GM19438 (cell line): ENCODE measurements around the gene FRMPD4.

ENCODE experiments used
- ATAC-seq: cut with Tn5 transposase; IDR thresholded peaks from one replicate; pipeline ENCODE4 v1.9.1; 2021; ENCODE audit warnings: low read depth; ENCODE audit not compliant: unreplicated experiment

Gene FRMPD4

DNA sequence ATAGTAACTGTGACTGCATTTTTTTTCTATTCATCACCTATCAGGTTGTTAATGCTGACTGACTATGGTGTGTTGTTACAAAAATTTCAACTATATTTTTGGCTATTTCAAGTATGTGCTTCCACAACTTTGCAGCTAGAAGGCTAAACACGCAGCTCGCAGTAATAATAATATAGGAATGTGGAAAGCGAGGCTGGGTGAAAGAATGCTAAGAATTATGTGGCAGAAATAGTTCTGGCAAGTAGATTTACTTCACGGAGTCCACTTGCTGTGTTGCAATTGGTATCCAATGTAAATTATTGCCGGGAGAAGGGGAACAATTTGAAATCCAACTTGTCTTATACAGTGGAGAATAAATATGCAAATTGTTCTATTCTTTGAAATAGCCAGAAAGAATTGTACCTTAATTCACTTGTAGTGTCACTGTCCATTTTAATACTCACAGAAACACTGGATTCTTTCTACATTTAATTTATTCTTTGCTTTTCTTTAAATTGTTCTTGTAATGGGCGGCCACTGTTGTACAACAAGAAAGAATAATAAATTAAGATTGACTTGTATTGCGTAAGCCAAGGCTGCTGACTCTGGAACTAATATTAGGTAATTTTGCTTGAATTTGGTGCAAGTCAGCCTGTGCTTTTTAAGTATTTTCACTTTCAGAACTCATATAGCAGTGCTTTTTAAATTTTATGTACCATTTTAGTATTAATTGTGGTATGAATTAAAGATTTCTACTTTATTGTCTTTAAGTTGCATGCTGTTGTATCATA is 154.9 kb downstream of the FRMPD4 start:
- ATAC-seq = no peak

DNA sequence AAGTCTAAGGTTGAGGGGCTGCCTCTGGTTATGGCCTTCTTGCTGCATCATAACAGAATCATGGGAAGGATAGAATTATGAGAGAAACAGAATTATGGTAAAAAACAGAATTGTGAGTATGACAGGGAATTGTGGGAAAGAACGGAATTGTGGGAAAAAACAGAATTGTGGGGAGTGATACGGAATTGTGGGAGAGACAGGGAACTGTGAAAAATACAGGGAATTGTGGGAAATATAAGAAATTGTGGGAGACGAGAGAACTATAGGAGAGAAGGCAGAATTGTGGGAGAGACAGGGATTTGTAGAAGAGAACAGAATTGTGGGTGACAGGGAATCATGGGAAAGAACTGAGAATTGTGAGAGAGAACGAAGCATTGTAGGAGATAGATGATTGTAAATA is 159.1 kb downstream of the FRMPD4 start:
- no peak for ATAC-seq

DNA sequence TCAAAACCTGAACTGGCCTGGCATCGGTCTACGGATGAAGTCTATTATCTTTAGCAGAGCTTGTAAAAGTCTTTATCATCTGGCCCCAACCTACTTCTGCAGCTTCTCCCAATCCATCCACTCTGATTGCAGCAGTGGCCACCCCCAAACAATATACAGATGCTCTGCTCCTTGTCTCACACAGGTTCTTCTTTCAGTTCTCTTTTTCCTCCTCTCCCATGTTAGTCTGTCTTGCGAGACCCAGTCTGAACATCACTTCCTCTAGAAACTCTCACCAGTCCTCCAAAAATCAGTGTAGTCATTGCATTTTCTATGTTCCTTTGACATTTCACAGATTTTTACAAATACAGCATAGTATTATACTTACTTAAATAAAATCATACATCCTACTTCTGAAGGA is 163.0 kb downstream of the FRMPD4 start:
- no peak for ATAC-seq

DNA sequence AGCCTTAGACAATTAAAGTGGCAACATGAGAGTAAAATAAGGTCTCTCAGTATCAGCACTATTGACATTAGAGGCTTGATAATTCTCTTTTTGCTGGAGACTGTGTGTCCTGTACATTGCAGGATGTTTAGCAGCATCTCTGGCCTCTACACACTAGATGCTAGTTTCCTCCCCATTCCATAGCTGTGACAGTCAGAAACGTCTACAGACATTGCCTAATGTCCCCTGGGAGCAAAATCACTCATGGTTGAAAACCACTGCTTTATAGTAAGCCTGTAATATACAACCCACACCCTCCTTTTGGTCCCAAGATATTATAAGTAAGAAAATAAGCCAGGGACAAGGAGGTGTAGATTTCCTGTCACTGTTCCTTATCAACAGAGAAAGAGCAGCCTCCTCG is 166.0 kb downstream of the FRMPD4 start:
- ATAC-seq = no peak

DNA sequence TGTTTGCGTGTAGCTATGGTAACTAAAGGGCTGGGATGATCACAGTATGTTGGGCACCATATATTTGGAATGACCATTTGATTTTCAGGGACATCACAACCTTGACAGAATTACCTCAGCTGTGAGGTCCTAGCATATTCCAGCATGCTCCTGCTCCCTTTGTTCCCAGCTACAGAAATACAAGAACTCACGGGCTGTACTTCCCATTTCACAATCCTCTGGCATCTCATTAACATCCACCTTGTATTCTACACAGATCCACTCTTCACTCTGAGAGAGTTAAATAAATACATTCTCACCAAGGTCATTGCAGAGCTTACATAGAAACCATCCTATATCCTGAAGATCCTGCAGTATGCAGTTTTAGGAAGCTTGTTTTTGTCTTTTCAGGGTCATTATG is 169.7 kb downstream of the FRMPD4 start:
- no peak for ATAC-seq

DNA sequence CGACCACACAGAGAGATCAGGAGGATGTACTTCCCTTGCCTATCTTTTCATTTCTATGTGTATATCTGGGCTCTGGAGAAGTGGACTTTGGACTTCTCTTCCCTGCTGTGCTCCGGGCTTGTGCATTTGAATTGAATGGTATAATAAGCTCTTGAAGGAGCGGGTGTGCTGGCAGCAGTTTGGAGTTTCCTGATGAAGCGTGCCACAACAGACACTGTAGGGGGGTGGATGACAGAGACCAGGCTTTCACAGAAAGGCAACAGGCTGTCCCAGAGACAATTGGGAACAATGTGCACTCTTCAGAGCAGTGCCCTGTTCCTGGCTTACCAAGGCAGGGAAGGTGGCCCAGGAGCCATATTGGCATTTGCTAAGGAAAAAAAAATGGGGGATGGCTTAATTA is 170.1 kb downstream of the FRMPD4 start:
- ATAC-seq = no peak

DNA sequence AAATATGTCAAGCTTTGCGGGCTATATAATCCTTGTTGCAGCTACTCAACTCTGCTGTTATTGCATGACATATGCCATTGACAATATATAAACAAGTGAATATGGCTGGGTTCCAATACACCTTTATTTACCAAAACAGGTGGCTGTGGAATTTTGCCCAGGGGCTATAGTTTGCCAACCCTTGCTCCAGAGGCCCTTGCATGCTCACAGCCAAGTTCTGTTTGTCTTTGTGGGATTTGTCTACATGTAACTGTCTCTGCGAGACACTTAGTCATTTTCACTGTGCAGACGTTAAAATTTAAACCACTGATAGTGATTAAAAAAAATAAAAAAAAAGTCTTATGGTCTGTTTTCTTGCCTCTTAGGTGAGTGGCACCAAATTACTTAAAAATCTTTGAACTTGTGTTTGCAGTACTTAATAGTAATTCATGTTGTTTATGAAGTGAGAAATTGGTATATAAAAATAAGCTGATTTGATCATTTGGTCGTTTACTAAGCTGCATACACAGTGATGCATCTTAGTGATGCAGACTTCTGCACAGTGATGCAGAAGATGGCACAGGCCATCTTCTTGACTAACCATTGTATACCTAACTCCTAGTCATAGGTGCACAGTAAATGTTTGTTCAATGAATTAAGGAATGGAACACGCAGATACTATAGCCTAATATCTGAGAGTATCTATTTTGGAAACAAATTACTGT is 170.9 kb downstream of the FRMPD4 start:
- no peak for ATAC-seq

DNA sequence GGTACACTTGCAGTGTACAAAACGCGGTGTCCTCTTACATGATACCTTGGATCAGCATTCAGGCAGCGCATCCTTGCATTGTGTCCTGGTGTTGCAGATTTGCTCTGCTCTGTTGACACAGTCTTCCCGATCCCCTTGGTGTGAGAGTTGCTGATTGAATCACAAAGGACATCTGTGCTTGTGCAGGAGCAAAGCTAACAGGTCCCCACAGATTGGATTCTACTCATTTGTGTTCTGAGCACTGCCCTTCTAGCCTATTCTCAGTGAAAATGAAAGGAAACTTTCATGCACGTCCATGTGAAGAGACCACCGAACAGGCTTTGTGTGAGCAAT is 171.4 kb downstream of the FRMPD4 start:
- ATAC-seq = no peak

DNA sequence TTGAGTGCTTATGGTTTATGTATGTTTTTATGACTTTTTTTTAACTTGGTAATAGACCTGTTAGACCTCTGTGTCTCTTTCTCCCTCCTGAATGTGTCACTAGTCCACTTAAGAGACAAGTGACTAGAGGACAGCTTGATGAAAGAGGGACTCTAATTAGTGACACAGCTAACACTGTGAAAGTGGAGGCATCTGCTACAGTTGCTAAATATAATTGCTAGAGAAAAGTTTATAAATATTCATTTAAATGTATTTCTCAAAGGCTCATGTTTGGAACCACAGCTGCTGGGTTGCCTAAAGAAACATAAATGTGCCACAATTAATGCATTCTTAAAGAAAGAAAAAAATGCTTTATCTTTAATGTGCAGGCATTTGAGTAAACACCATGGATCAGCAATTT is 176.4 kb downstream of the FRMPD4 start:
- ATAC-seq = no peak

DNA sequence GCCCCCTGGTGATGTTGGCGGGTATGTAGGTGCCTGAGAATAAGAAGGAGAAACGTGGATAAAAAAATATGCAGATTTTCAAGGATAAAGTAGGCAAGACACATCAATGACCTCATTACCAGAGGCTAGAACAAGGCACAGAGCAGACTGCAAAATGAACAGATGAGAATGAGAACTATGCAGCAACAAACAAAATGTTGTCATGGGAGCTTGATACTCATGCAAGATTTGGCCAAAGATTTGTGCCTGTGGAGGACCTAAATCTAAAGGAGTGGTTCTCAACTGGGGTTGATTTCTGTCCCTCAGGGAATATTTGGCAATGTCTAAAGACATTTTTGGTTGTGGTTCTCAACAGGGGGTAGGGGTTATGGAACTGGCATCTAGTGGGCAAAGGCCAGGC is 177.3 kb downstream of the FRMPD4 start:
- no peak for ATAC-seq

DNA sequence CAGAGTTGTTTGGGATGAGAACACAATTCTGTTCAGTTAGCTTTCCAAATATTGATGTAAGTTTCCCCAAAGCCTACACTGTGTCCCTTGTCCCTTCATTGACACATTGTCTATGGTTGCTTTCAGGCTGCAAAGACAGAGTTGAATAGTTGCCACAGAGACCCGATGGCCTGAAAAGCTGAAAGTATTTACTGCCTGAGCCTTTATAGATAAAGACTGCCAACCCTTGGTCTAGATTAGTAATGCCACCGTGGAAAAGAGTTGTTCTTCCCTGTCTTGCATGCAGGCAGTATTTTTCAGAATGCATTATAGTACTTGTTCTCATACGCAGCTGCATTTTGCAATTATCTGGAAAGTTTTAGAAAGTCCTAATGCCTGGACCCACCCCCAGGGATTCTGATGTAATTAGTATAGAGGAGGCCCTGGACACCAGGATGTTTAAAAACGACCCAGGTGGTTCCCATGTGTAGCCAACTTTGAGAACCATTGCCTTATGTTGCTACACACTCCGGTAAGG is 180.8 kb downstream of the FRMPD4 start:
- no peak for ATAC-seq

DNA sequence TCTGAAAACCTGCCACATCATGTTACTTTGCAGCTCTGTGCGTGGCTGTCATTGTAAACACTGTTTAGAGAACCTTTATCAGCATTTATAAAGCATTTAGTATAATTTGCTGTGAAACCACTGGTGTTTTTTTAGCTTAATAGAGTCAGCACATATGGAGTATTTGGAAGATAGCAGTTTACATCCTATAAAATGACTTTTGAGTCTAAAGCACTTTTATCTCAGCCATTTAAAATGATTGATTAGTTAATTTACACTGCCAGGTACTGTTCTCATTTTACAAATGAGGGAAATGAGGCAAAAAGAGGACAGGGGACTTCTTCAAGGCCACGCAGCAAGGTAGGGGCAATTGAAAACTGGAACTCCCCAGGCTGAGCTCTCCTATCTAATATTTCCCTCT is 181.7 kb downstream of the FRMPD4 start:
- no peak for ATAC-seq

DNA sequence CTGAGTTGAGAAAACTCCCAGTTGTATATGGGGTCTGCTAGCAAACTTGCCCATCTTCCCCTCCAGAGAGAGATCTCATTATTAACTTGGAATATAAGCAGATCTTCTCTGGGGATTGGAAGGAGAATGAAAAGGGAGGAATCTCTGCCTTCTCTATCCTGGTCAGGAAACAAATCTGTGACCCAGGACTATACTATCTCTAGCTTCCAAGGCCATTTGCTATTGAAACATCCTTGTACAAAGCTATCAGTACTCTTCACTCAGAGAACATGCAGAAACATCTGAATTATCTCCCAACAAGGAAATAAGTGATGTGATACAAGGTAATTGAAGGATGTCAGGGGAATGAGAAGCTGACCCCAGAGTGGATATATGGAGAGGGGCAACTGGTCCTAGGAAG is 183.8 kb downstream of the FRMPD4 start:
- ATAC-seq = no peak

DNA sequence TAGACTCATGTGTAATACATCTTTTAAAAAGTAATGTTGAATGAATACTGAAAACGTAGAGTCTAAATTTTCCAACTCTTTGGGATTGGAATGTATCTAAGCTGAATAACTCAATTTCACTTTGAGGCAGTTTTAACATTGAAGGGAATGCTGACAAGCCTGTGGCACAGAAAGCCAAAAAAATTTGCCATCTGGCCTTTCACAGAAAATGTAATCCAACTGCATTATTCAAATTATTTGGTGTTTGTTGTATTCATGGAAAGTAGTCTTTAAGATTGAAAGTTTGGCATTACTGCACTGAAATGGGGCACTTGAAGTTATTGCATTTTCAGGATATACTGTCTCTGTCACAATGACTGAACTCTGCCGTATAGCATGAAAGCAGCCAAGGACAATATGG is 186.9 kb downstream of the FRMPD4 start:
- ATAC-seq = no peak

DNA sequence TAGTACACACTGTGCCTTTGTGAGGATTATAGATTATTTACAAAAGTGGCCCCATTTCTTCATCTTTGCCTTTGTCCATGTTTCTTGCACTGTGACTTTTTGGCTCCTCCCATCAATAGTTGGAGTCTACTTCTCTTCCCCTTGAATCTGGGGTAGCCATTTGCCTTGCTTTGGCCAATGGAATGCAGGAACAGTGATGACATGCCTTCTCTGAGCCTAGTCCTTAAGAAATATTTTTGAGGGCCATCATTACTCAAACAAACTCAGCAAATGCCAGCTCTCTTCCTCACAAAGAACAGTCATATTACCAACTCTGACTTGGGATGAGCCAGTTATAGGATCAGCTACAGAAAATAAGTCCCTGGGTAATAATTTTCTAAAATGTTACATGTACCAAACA is 189.6 kb downstream of the FRMPD4 start:
- ATAC-seq = no peak

DNA sequence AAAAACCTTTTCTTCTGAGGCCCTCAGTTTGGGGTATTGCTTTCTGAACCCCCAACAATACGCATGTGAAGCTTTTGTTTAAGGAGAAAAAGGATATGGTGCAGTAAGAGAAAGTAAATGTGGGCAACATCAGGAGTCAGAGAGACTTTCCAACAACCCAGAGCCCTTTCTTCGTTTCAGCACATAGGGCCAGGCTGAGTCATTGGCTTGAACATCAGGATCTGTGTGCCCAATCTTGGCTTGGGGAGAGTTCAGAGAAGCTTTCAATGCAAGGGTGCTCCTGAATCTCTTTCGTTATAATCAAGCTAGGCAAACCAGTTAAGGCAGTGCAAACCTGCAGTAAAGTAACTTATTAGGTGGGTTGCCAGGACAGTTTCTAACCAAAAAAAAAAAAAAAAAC is 191.2 kb downstream of the FRMPD4 start:
- no peak for ATAC-seq

DNA sequence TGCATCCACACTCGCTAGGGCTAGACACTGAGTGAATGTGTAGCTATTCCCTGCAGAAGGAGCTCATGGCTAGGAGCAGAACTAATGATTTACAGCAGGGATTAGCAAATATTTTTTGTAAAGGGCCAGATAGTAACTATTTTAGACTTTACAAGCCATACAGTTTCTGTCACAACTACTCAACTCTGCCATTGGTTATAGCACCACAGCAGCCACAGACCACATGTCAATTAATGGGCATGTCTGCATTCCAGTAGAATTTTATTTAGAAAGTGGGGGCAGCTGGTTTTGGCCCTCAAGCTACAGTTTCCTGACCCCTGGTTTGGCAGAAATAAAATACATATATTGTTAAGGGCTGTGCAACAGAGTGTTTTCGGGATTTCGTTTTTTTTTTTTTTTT is 192.6 kb downstream of the FRMPD4 start:
- no peak for ATAC-seq

DNA sequence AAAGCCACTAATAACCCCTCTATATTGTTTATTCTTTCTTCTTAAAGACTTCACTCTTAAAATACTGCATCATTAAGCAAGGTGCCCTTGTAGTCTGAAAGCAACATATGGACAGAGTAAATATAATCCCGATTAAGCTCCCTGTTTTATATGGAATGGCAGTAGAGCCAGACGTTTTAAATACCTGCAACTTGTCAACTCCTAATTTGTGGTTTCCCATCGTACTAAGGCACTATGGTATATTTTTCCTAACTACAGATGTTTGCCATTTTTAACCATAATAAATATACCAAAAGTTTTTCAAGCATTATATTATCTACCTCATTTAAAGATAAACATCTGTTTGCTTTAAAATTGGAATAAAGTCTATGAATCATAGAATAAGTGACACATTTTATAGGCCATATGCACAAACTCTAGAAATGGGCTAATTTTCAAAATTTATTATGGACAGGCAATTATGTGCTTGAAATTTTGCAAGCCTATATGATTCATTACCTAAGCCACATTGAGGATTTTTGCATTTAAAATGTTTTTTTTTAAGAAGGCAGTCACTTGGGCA is 194.6 kb downstream of the FRMPD4 start:
- ATAC-seq = no peak

DNA sequence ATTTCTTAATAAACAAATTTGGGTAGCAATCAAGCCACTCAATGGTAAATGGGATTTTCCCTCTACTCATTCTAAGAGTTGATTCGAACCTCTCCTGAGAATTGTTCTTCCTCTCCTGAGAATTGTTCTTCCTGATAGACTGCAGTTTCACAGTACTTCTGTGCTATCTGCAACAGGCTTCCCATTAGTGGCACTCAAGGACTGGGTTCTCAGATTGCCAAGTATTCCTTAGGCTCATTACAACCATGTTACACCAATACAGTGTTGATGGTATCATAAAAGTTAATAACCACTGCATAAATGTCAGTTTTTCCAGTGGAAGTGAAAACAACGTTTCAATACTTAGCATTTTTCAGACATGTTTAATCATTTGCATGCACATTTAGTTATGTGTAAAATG is 201.6 kb downstream of the FRMPD4 start:
- no peak for ATAC-seq

DNA sequence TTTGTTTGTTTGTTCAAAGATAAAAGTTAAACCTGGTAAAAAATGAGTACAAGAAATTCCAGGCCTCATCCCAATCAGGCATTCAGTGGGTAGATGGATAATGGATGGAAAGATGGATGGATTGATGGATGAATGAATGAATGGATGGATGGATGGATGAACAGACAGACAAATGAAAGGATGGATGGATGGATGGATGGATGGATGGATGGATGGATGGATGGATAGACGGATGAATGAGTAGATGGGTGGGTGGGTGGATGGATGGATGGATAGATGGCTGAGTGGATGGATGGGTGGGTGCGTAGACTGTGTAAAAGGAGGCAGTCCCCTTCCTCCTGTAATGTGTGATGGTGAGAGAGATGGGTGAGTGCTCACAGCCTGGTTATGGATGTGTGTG is 206.7 kb downstream of the FRMPD4 start:
- ATAC-seq = no peak

DNA sequence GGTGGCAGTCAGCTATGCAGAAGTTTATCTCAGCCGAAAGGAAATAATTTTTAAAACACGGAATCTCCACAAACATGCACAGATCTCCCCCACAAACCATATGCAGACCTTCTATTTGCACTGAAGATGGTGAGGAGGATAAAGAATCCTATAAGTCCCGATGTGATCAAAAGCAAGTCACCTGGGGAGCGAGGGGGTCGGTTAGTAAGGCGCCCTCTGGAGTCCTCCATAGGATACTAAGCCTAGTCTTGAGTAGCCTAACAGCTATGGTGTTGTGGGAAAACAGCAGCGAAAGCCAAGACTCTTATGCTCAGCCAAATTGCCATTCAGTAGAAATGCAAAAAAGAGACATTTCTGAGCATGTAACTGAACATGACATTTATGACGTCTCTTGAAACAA is 210.9 kb downstream of the FRMPD4 start:
- no peak for ATAC-seq

DNA sequence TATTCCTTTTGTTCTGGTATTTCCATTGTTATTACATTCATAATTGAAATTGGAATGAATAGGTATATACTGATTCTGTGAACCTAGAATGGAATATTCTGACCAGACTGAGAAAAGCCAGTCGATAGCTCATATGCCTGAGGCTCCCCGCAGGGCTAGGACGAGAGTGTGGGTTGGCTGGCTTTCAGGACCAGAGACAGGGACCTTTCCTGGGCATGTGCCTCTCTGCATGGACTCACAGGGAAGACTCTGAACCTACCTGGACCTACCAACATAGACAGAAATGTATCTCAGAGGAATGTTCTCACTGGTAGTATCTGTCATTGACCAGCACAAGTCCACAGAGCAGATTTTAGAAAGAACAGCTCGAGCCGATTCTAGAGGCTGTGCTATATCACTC is 214.6 kb downstream of the FRMPD4 start:
- no peak for ATAC-seq
